ENCODE results near the gene C14orf132.

DNA sequence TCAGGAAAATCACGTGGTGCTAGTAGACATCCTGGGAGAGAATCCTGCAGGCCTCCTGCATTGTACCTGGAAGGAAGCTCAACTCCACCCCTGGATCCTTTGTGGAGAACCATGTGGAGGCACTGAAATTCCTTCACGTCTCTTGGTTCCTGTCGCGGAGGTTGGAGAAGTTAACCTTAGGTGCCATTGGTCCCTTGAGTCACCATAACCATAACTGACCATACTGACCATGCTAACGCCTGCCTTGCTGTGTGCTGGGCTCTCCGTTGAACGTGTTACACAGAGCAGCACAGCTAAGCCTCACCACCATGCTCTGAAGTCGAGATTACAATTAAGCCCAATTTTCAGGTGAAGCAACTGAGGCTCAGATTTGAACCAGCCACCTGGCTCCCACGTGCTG lies 18.6 kb downstream of the C14orf132 start:
- TF ChIP-seq, protein P1, sequence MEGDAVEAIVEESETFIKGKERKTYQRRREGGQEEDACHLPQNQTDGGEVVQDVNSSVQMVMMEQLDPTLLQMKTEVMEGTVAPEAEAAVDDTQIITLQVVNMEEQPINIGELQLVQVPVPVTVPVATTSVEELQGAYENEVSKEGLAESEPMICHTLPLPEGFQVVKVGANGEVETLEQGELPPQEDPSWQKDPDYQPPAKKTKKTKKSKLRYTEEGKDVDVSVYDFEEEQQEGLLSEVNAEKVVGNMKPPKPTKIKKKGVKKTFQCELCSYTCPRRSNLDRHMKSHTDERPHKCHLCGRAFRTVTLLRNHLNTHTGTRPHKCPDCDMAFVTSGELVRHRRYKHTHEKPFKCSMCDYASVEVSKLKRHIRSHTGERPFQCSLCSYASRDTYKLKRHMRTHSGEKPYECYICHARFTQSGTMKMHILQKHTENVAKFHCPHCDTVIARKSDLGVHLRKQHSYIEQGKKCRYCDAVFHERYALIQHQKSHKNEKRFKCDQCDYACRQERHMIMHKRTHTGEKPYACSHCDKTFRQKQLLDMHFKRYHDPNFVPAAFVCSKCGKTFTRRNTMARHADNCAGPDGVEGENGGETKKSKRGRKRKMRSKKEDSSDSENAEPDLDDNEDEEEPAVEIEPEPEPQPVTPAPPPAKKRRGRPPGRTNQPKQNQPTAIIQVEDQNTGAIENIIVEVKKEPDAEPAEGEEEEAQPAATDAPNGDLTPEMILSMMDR (IDR thresholded peaks at IDR 0.05), result no peak
- TF ChIP-seq EP300 (IDR thresholded peaks at IDR 0.05), result no peak
- TF ChIP-seq POLR2A (IDR thresholded peaks at IDR 0.05; ENCODE audit: low read depth), result no peak

Measured in esophagus muscularis mucosa (tissue), 4 donors.